Stimulated activated CD4-positive, alpha-beta T cell treated with anti-CD3 and anti-CD28 coated beads, Interleukin-4, amount 100 ng/mL, for 4 hours (primary cell): ENCODE results near the gene FAM76B.

Experiments used
- DNase-seq, 2 experiments: peaks; one replicate each; pipeline ENCODE4 v3.0.0-alpha.2; 2020

FAM76B gene

DNA sequence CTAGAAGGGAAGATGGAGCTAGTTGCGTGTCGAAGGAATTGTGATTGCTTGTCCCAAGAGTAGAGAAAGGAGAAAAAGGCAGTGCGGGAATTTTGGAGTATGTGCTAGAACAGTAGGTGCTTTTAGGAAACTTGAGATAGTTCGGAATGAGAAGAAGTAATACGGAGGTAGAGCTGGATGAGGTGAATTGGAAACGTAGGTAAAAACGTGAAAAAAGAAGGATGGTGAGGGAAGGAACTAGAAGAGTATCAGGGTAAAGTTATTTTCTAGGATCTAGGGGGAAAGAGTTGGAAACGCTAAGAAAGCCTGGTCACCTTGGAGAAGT, 2.1 kb upstream of the FAM76B start:
- DNase-seq = no peak

DNA sequence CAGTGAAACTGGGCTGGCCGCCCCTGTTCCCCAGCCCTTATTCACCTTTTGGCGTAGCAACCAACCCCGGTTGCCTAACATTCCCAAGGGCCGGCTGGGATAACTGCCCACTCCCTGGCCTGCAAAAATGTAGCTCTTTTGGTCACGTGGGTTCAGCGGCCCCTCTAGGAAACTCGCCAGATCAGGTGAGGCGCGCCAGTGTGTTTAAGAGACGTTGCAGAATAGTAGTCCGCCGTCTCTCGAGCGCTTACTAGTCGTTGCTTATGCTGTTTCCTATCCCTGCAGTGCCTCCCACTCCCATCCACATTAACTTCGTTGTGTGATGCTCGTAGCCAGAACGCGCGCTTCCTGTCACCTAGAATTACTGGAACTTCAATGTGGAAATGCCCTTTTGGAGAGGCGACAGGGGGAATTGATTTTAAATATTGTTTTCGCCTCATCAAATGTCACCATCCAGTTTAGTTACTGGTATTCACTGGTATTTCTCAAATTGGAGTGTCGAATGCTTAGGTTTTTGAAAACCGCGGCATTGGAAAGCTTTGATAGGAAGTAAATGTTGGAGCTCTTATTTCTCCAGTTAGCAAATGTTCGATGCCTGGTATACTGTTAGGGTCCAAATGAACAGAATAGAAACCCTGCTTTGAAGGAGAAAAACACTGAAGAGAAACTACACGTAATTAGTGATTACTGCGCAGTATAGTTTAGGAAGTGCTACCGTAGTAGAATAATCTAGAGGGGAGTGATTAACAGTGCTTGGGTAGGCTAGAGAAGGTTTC, 1.5 kb upstream of the FAM76B start:
- peak; percentile 23 to 35 for DNase-seq

DNA sequence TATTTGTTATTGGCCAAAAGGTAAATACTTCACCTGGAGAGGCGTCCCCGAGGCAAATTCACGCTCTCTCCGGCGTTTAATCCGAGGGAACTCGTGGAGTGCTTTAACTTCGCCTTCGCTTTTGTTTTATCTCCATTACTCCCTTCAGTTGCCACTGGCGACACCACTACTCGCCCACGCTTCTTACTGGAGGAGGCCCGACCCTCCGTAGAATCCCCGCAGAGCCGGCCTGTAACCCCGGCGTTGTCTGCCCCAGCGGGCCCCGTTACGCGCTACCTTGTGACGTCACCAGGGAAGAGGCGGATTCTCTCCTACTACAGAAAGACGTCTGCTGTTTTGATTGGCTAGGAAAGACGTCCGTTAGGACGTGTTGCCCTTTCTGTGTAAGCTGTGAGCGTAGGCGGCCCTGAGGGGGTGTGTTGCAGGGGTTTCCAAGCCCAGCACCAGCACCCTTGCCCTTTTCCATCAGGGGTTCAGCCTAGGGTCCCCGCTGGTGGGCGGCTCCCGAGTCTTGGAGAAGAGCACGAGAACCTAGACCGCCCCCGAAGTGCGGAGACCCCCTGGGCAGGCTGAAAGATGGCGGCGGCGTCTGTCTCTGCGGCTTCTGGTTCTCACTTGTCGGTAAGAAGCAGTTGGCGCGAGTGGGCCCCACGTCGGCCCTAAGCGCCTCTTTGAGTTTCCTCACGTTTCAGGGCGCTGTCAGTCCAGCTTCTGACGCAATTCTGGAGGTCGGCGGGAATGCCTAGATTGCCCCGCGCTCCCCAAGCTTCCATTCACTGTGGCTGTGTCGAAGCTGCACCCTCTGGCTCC, 746 bp upstream of the FAM76B start, which contains the start of gene CEP57:
TSS of gene CEP57 (plus strand) at position 376 of the 810 bp plus-strand sequence. CDS start at position 577, 201 bp downstream.
- peak; percentile 86 to 98 for DNase-seq

DNA sequence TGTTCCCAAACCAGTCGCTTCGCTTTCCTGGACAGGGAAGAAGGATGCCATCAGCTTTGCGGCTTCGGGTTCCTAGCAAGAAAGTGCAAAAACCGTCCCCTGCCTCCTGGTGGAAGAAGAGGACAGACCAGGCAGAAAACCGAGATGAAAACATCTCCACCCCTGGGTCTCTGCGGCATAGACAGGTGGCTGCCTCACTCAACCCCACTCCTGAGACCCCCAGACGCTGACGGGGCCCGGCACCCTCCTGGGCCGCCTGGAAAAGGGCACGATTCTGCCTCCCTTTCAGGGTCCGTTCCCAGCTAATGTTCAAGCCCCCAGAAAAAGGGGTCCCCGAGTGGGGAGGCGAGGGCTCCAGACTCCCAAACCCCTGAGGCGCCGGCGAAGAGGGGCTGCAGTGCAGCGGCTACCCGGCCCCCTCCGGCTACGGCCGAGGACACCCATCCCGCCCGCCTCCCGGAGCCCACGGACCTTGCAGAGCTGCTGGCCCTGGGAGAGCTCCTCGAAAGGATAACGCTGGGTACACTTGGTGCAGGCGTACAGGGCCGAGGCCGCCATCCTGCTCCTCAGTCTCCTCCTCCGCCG, 569 bp downstream of the FAM76B start:
- no peak for DNase-seq

DNA sequence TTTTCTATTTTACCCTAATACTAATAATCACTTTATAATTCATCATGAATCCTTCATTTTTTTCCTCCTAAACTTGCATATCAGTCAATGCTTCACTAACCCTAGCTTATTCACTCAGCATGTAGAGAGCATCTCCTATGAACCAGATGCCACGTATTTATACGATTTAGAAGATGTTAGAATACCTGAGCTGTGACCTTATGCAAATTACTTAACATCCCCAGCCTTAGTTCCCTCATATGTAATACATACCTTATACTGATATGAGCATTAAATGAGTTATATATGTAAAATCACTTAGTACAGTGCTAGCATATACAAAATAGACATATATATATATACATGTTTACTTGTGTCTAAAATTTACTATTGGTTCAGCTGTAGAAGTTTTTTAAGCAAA, 9.0 kb downstream of the FAM76B start:
- DNase-seq = no peak

DNA sequence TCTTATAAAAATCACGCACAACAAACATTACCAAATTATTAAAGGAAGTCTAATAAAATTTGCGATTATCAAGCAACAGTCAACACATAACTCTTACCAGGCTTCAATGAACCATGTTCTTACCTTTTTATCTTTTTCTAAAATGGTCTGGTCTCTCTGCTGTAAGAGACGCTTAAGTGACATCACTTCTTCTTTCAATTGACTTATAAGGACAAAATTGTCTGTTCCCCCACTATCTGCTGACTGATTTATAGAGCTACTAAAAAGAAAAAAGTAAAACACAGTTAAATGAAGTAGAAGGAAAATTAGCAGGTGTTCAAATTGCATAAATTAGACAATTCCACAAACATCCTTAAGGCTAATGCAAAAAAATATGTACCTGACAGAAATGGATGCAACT, 10.9 kb downstream of the FAM76B start:
- no peak for DNase-seq

DNA sequence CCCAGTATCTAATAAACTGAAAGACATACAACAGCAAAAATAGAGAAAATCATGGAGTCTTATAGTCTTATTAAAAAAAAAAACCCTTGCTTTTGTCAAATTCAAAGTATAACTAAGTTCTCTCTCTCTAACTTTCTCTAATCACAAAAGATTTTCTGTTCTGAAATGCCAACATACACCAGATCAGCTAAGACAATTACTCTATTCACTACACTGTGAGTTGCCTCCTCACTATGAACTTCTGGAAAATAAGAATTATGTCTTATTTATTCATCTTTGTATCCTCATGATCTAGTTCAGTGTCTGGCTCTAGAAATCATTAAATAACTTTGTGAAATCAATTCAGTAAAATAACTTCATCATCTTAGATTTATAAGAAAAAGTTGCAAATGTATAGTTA, 12.7 kb downstream of the FAM76B start:
- no peak for DNase-seq

DNA sequence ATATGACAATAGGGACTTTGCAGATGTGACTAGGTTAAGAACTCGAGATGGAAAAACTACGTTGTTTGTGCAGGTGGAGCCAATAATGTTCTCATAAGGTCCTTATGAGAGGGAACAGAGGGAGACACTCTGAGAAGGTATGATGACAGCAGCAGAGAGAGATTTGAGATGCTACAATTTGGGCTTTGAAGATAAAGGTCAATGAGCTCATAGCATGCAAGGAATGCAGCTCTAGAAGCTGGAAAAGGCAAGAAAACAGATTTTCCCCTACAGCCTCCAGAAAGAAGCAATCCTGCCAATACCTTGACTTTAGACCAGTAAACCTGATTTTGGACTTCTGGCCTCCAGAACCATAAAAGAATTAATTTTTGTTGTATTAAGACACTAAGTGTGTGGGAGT, 21.1 kb downstream of the FAM76B start:
- DNase-seq = no peak

DNA sequence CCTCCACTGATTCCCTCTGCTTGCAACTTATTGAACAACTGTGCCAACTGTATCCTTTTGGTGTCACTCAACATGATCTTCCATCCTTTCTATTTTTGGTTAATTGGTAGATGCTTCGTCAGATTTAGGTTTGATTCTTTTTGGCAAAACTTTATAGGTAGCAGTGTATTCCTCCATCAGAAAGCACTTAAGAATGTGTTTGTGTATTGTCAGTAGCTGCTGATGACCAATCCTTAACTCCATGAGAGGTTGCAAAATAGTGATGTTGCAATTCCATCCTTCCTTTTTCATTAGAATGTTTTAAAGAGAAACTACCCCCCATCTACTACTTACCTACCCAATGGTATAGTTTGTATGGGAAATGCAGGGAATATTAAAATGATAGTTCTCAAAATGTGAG, 22.1 kb downstream of the FAM76B start:
- no peak for DNase-seq

DNA sequence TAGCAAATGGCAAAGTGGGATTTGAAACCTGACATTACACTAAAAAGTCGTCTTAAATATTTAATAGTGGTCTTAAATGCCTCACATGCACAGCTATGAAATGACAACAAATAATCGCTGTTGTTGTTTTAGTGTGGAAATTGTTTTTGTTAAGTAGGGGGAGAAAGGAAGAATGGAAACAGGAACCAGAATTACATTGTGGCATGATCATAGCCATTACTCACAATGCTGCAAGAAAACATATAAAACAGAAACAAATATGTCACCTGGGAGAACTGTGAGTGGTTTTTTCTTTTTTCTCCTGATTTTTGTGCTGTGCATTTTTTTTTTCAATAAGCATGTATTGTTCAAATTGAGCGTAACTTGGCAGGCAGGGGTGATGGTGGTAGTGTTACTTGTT, 22.9 kb downstream of the FAM76B start:
- DNase-seq = no peak

DNA sequence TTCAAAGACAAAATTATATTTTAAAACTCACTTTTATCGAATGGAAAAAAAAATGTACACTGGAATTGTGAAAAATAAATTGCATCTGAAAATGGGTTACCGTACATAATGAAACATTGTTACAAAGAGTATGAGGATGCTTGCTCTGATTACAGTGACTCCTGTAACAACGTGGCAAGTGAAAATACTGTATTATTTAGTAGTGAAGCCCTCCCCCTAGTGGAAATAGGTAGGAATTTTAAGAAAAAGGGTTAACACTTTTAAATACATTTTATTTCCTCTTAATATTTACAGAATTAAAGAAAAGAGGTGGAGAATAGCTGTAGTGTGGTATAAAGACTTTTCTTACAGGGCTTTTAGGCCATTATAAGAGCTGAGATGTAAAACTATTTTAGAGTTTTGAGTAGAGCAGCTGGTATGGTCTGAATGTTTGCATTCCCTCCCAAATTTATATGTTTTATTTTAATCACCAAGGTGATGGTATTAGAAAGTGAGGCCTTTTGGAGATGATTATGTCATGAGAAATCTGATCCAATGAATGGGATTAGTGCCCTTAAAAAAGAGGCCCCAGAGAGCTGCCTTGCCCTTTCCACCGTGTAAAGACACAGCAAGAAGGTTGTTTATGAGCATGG, 25.2 kb downstream of the FAM76B start:
- no peak for DNase-seq

DNA sequence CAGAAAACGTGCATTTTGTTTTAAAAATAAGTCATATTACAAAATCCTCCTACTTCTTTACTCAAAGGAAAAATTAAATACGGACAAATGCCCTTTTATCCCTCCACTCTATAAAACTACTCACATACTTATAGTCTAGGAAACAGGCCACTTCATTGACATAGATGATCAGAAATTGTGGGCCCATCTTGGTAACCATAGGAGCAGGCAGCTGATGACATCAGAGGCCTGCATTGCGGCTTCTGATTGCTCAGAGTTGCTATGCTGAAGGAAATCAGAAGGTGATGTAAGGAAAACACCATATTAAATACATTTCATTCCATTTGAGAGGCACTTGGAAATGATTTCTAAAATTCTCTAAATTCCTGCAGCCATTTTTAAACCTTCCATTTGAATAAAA, 27.0 kb downstream of the FAM76B start:
- no peak for DNase-seq

DNA sequence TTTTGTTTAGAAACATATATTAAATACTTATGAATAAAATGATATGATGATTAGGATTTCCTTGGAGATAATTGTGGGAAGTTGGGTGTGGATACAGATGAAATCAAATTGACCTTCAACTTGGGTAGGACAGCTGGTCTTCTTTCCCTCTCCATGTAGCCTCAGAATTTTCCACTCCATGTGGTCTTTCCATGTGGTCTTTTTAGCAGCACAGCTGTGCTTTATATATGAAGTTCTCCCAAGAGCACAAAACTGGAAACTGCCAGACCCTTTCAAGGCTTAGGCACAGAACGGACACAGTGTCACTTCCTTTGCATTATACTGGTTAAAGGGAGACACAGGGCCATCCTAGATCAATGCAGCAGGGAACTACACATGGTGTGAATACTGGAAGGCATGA, 28.6 kb downstream of the FAM76B start:
- no peak for DNase-seq

DNA sequence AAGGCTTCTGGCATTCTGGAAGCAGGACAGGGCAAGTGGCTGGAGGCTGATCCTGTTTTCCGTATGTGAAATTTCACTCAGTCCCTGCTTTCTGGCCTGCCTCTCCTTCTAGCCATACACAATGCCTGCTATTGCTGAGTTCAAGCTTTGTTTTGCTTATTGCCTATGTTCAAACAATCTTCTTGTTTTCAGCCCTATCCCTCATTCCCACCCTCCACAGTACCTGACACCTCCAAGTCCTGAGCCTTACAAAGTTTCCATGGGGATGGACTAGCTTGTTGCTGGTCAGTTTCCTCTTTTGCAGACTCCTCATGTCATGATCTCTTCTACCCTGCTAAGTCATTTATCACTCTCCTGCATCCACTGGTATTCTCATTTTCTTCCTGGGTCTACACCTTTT, 38.1 kb downstream of the FAM76B start:
- no peak for DNase-seq

DNA sequence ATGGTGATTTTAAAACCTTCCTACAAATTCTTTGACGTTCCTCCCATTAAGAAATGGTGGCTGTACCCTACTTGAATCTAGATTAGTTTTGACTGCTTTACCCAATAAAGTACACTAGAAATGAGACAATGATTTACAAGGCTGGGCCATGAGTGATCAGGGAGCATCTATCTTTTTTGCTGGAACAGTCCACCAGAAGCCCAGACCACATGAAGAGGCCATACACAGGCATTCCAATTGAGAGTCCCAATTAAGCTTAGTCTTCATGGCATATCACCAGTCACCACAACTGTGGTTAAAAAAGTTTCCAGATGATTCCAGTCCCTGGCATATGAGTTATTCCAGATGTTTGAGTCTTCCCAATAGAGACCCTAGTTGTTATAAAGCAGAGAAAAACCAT, 39.5 kb downstream of the FAM76B start:
- no peak for DNase-seq

DNA sequence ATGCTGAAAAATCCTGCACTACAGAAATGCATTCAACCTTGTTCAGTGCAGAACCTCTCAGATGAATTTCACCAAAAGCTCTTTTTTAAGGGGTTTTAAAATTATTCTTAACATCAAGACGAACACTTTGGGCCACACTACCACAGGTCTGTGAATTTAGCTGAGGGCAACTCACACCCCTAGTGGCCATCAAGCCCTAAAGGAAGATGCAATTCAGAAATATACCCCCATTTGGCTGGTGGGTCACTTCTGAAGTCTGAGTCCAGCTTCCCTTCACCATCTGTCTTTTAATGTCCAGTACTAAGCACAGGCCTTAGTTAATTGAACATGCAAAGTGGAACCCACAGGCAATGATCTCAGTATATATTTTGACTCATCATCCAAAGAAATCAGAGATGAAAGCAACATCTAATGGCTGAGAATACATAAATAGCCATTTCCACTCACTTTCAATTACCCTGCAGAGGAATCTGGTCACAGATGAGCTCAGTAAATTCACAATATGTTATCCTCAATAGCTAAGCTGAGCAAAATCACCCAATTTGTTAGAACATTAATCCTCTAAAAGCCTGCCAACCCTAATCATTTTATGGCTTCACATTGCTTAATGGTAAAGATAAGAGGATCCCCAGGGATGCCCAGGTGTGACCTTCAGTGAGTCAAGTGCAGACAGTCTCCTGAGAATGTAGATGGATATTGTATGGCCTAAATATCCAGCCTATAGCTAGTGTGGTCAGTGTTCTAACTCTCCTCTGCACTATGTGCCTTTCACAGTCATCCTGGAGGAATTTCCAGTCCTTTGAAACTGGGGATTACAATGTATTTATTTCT, 50.3 kb downstream of the FAM76B start:
- no peak for DNase-seq

DNA sequence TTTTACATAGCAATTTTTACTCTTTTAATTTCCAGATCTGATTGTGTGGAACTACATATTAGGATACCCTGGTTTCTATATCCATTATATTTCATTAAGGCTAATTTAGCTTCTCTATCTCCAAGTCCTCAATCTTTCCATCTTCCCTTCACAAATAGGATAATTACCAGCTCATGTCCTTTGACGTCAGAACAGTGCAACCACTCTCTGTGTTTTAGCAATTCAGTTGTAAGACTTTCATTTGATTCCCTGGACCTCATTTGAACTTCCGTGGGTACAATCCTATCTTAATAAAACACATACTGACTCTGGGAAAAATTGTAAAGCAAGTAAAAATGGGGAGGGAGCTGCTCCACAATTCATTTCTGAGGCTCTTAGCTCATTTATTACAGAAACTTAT, 52.8 kb downstream of the FAM76B start:
- DNase-seq = no peak

DNA sequence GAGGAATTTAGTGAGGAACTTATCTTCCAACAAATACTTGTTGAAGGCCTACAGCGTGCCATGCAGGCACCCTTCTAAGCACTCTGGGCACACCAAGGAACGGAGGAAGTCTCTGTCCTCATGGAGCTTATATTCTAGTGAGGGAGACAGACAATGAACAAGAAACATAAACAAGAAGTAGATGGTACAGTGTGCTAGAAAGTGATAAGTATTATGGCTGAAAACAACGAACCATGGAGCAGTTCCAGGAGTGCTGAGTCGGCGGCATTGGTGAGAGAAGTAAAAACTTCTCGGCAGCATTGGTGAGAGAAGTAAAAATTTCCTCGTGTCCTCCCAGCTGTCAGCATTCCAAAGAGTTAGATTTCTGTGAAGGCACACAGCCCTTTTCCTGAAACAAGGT, 53.2 kb downstream of the FAM76B start:
- no peak for DNase-seq

DNA sequence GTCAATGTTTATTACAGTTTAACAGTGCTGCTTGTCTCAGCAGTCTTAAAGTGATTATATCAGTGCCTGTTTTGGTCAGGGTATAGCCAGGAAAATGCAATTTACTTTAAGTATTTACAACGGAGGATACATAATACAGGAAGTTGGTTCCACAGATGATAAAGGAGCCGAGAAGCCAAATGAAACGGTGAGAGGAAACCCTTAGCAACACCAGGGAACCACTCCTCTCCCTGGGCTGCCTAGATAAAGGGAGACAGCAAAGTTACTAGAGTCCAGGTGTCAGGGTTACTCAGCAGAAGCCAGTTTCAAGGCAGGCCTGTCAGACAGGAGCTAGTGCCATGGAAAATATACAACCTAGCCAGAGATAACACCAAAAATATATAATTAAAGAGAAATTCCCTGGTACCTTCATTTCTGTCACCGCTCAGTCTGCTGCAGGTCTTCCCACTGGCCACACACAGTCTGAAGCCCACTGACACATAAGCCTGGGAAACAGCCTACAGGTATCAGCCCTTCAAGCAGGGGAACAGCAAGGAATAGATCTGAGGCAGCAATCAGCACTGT, 55.5 kb downstream of the FAM76B start:
- DNase-seq = no peak

DNA sequence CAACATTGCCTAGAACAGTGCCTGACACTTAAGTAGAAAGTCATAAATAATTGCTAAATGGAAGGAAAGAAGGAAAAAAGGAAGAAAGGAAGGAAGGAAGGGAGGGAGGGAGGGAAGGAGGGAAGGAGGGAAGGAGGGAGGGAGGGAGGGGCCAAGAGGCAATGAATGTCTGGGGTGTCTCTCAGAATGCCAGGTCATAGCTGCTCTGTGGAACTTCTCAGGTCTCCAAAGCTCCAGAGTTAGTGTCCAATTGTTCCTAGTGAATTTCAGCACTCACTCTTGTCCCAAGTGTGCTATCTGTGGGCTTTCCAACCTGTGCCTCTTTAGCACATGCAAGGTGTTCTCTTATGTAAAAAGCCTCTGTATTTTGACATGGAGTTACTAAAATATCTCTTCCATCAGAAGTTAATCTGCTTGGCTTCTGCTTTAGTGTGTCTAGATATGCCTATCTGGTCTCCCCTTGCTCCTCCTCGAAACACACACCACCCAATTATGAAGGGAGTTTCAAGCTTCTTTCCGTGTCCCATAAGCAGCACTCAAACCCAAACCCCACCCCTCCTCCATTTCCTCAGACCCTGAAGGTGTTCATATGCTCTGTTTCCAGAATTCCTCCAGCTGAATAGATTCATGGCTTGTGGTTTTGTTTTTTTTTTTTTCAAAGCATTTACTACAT, 56.5 kb downstream of the FAM76B start:
- no peak for DNase-seq

DNA sequence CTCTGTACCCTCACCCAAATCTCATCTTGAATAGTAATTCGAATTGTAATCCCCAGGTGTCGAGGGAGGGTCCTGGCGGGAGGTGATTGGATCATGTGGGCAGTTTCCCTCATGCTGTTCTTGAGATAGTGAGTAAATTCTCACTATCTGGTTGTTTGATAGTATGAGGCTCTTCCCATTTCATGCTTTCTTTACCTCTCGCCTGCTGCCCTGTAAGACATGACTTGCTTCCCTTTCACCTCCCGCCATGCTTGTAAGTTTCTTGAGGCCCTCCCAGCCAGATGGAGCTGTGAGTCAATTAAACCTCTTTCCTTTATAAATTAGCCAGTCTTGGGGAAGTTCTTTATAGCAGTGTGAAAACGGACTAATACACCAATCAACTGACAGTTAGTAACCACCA, 60.1 kb downstream of the FAM76B start:
- DNase-seq = no peak

DNA sequence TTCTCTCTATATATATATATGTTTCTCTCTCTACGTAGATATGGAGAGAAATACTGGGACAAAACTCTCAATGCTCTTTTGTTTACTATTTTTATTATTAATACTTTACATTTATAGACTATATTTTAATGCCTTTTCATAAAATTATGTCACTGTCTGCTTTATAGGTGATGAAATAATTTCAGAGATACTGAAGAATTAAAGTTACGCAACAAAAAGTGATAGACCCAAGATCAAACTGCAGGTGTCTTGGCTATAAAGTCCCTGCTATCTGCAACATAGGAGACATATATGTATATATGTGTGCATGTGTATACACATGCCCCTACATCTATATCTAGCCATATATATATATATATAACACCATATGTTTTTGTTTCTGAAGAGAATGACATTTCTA, 60.8 kb downstream of the FAM76B start:
- DNase-seq = no peak
